Osteoblast (primary cell): Measurements from ENCODE around the gene PARD3B. TPM values are rescaled to one million over a fixed set of nuclear protein-coding genes. Genes with fewer than 3 reads are reported as not detected.

Experiments
- DNase-seq: peaks from one replicate; pipeline ENCODE4 v3.0.0; 2011; ENCODE audit warnings: low spot score, mixed read lengths; ENCODE audit not compliant: insufficient read length; ENCODE audit errors: missing footprints
- H2AFZ ChIP-seq: 2 replicates; pipeline ENCODE4 v1.6.0; 2011; ENCODE audit warnings: mild to moderate bottlenecking, low read length
- H3K27ac ChIP-seq: 2 replicates; pipeline ENCODE4 v1.5.1; 2011; ENCODE audit warnings: mild to moderate bottlenecking, low read depth, low read length, moderate library complexity
- H3K27me3 ChIP-seq: 2 replicates; pipeline ENCODE4 v1.6.0; 2012; ENCODE audit warnings: mild to moderate bottlenecking, control low read depth, inconsistent platforms, low read length, moderate library complexity; ENCODE audit not compliant: insufficient read depth
- H3K36me3 ChIP-seq: 2 replicates; pipeline ENCODE4 v1.5.1; 2011; ENCODE audit warnings: mild to moderate bottlenecking, low read length, control low read depth, moderate library complexity; ENCODE audit not compliant: insufficient read depth
- H3K4me1 ChIP-seq: 2 replicates; pipeline ENCODE4 v1.5.1; 2011; ENCODE audit warnings: mild to moderate bottlenecking, low read length, control low read depth, moderate library complexity; ENCODE audit not compliant: insufficient read depth
- H3K4me2 ChIP-seq: 2 replicates; pipeline ENCODE4 v1.6.0; 2011; ENCODE audit warnings: mild to moderate bottlenecking, low read length; ENCODE audit not compliant: insufficient read depth
- H3K4me3 ChIP-seq: fragments of 200-600 bp; sonication (generic); 3 replicates; pipeline ENCODE4 v1.5.1; 2012; ENCODE audit warnings: mild to moderate bottlenecking, low read length, inconsistent platforms; ENCODE audit not compliant: insufficient read depth
- H3K79me2 ChIP-seq: 2 replicates; pipeline ENCODE4 v1.6.0; 2012; ENCODE audit warnings: mild to moderate bottlenecking, low read length, control low read depth, inconsistent platforms; ENCODE audit not compliant: insufficient read depth
- H3K9me3 ChIP-seq: 2 replicates; pipeline ENCODE4 v1.5.1; 2011; ENCODE audit warnings: low read depth, low read length, control low read depth
- H4K20me1 ChIP-seq: 2 replicates; pipeline ENCODE4 v1.6.0; 2012; ENCODE audit warnings: mild to moderate bottlenecking, low read length, control low read depth; ENCODE audit not compliant: insufficient read depth
- small RNA-seq: library from RNA; depleted of rRNA; stranded (forward); fragments of <200 nt; gene quantifications from one replicate; pipeline ENCODE3, GENCODE V24; 2012
- total RNA-seq: library from RNA; depleted of rRNA; stranded (reverse); fragments of >200 nt; gene quantifications from 2 replicates; pipeline ENCODE4 v1.2.3, GENCODE V29; 2012
- TF ChIP-seq, protein P1 (sequence below): IDR thresholded peaks from 2 replicates; pipeline ENCODE4 v1.5.1; 2011; ENCODE audit warnings: mild to moderate bottlenecking, low read depth, low read length, moderate library complexity; ENCODE audit errors: extremely low read depth

Gene PARD3B
- total RNA-seq, 1 donor, result 22.4 TPM

DNA sequence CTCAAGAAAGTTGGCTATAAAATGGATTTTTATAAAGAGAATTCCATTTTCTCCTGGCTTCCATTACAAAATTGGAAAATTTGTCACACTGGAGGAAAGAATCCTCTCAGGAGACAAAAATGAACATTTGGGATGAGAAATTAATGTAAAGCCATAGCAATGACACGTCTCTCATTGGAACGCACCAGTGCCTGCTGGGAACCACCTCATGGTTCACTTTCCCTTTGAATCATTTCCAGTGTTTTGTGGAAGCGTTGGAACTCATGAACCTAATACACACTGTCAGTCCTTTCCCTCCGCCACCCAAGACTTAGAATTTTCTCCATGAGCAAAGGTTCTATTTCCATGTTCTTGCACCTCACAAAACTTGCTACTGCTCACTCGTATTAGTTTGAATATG, 1116.0 kb downstream of the PARD3B start:
- H2AFZ ChIP-seq, result peak overlapping the region; percentile 62
- peak overlapping the region; percentile 85 for H3K27ac ChIP-seq
- peak overlapping the region; percentile 85 for H3K4me2 ChIP-seq
- H3K79me2 ChIP-seq, result no peaks in the 10 kb centered on the region
- no peaks in the 10 kb centered on the region for H3K36me3 ChIP-seq
- no peaks in the 10 kb centered on the region for H4K20me1 ChIP-seq
- peaks cover 33% of the 10 kb centered on the region for H3K4me1 ChIP-seq
- H3K27me3 ChIP-seq, result no peaks in the 10 kb centered on the region
- H3K9me3 ChIP-seq, result no peaks in the 10 kb centered on the region
- DNase-seq, result no peak
- TF ChIP-seq, protein P1, sequence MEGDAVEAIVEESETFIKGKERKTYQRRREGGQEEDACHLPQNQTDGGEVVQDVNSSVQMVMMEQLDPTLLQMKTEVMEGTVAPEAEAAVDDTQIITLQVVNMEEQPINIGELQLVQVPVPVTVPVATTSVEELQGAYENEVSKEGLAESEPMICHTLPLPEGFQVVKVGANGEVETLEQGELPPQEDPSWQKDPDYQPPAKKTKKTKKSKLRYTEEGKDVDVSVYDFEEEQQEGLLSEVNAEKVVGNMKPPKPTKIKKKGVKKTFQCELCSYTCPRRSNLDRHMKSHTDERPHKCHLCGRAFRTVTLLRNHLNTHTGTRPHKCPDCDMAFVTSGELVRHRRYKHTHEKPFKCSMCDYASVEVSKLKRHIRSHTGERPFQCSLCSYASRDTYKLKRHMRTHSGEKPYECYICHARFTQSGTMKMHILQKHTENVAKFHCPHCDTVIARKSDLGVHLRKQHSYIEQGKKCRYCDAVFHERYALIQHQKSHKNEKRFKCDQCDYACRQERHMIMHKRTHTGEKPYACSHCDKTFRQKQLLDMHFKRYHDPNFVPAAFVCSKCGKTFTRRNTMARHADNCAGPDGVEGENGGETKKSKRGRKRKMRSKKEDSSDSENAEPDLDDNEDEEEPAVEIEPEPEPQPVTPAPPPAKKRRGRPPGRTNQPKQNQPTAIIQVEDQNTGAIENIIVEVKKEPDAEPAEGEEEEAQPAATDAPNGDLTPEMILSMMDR, result no peak
- H3K4me3 ChIP-seq, result no peak overlapping the region

- Histone ChIP-seq H3K9me3 (no peaks in the 10 kb centered on the region), H2AFZ (no peak overlapping the region), H3K27ac (no peak overlapping the region), H3K36me3 (no peaks in the 10 kb centered on the region), H3K79me2 (no peaks in the 10 kb centered on the region), H3K27me3 (no peaks in the 10 kb centered on the region), H3K4me1 (peaks cover 28% of the 10 kb centered on the region), H4K20me1 (no peaks in the 10 kb centered on the region), H3K4me3 (no peak overlapping the region), H3K4me2 (no peak overlapping the region)
- no peak for DNase-seq
- TF ChIP-seq, protein P1, result no peak
These were observed 1117.1 kb downstream of the PARD3B start for GRCh38 chr2:205662206-205662965.

DNA sequence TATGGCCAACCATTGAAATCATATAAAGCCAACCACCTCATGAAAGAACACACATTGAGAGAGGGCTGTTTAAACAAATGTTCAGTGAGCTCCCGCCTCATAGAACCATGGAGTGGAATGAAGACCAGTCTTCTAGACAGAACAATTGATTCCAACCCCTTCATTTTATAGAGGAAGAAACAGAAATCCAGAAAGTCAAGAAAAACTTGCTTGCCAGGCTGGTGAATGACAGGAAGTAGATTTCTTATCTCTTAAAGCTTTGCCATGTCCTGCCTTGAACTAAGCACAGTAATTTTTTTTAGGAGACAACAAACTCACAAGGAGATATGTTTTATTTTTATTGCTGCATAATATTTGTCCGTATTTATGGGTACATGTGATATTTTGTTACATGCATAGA, 1120.5 kb downstream of the PARD3B start:
- no peak for DNase-seq
- no peak overlapping the region for H3K4me2 ChIP-seq
- no peak overlapping the region for H2AFZ ChIP-seq
- no peaks in the 10 kb centered on the region for H3K36me3 ChIP-seq
- H3K4me3 ChIP-seq, result no peak overlapping the region
- no peaks in the 10 kb centered on the region for H3K27me3 ChIP-seq
- no peaks in the 10 kb centered on the region for H3K79me2 ChIP-seq
- peaks cover 6% of the 10 kb centered on the region for H3K4me1 ChIP-seq
- no peak overlapping the region for H3K27ac ChIP-seq
- TF ChIP-seq, protein P1, result no peak
- H3K9me3 ChIP-seq, result no peaks in the 10 kb centered on the region
- no peaks in the 10 kb centered on the region for H4K20me1 ChIP-seq

Small RNAs within 50 kb of the gene (small RNA-seq; reads per million reads assigned to genes)
- not detected for gene AC008171.1
